CD14-positive monocyte (primary cell): ENCODE results near the gene LAMC3. TPM values are rescaled to one million over a fixed set of nuclear protein-coding genes. Genes with fewer than 3 reads are reported as not detected.

ENCODE experiments used
- DNase-seq, 3 donors: peaks; one replicate each; pipeline ENCODE4 v3.0.0-alpha.2; 2011 to 2022
- H2AFZ ChIP-seq: 2 replicates; pipeline ENCODE4 v1.6.0; 2012; ENCODE audit warnings: mild to moderate bottlenecking, low read depth, low read length, inconsistent platforms; ENCODE audit not compliant: insufficient read depth, poor library complexity, severe bottlenecking
- H3K27ac ChIP-seq, 2 donors: 1 replicate in 1 of 2; 2 replicates in 1 of 2; pipeline ENCODE4 v1.5.1; 2012 to 2013; ENCODE audit warnings: low read length in 2 of 2, control low read depth in 1 of 2, inconsistent platforms in 1 of 2, low read depth in 1 of 2, mild to moderate bottlenecking in 1 of 2
- H3K27me3 ChIP-seq, 2 donors: one replicate each; pipeline versions ENCODE4 v1.6.0 to v1.6.1; 2011 to 2013; ENCODE audit warnings: low read length in 2 of 2; ENCODE audit not compliant: control insufficient read depth in 2 of 2, insufficient read depth in 2 of 2
- H3K36me3 ChIP-seq, 2 donors: replicated peaks in 1 of 2; 1 replicate in 1 of 2; 2 replicates in 1 of 2; pipeline versions ENCODE4 v1.5.1 to v1.6.1; 2012 to 2013; ENCODE audit warnings: low read length in 2 of 2, control low read depth in 1 of 2, inconsistent platforms in 1 of 2, mild to moderate bottlenecking in 1 of 2; ENCODE audit not compliant: insufficient read depth in 2 of 2, control insufficient read depth in 1 of 2
- H3K4me1 ChIP-seq, 2 donors: 1 replicate in 1 of 2; 2 replicates in 1 of 2; pipeline versions ENCODE4 v1.5.1 to v1.6.1; 2012 to 2013; ENCODE audit warnings: low read length in 2 of 2, control low read depth in 1 of 2, inconsistent platforms in 1 of 2, mild to moderate bottlenecking in 1 of 2, moderate library complexity in 1 of 2; ENCODE audit not compliant: insufficient read depth in 2 of 2, control insufficient read depth in 1 of 2
- H3K4me2 ChIP-seq: replicated peaks from 2 replicates; pipeline ENCODE3; 2012; ENCODE audit warnings: low read length, moderate library complexity, mild to moderate bottlenecking; ENCODE audit not compliant: poor library complexity, severe bottlenecking; ENCODE audit errors: extremely low read depth
- H3K4me3 ChIP-seq, 3 experiments: fragments of 200-600 bp in 1 of 3; sonication (generic) in 1 of 3; replicated peaks in 1 of 3; 1 replicate in 2 of 3; 2 replicates in 1 of 3; pipeline ENCODE4 v1.5.1; 2011 to 2013; ENCODE audit warnings: low read length in 3 of 3, mild to moderate bottlenecking in 3 of 3, control low read depth in 2 of 3, low read depth in 2 of 3, inconsistent platforms in 1 of 3, moderate library complexity in 1 of 3
- H3K79me2 ChIP-seq: 2 replicates; pipeline ENCODE4 v1.6.0; 2012; ENCODE audit warnings: mild to moderate bottlenecking, control low read depth, inconsistent platforms, low read length, moderate library complexity; ENCODE audit not compliant: insufficient read depth
- H3K9ac ChIP-seq: 2 replicates; pipeline ENCODE4 v1.6.0; 2017; ENCODE audit warnings: low read length, mild to moderate bottlenecking; ENCODE audit not compliant: insufficient read depth, poor library complexity, severe bottlenecking
- H3K9me3 ChIP-seq, 2 donors: replicated peaks in 1 of 2; 1 replicate in 1 of 2; 2 replicates in 1 of 2; pipeline versions ENCODE4 v1.5.1 to v1.6.1; 2012 to 2013; ENCODE audit warnings: low read length in 2 of 2, control low read depth in 1 of 2; ENCODE audit not compliant: control insufficient read depth in 1 of 2, insufficient read depth in 1 of 2
- H4K20me1 ChIP-seq: 2 replicates; pipeline ENCODE4 v1.6.0; 2012; ENCODE audit warnings: mild to moderate bottlenecking, low read length, control low read depth, moderate library complexity; ENCODE audit not compliant: insufficient read depth
- H3K27ac Mint-ChIP-seq, 7 donors: one replicate each; pipeline ENCODE4 v1.8.0; 2020; ENCODE audit warnings: mild to moderate bottlenecking in 7 of 7, mixed read lengths in 7 of 7, moderate library complexity in 6 of 7, inconsistent platforms in 2 of 7
- H3K27me3 Mint-ChIP-seq, 3 donors: one replicate each; pipeline ENCODE4 v1.8.0; 2021 to 2022; ENCODE audit warnings: low read depth in 3 of 3, mild to moderate bottlenecking in 3 of 3, mixed read lengths in 3 of 3, moderate library complexity in 3 of 3, inconsistent platforms in 1 of 3
- H3K36me3 Mint-ChIP-seq, 2 donors: one replicate each; pipeline ENCODE4 v1.8.0; 2020; ENCODE audit warnings: mixed read lengths in 2 of 2, inconsistent platforms in 1 of 2, mild to moderate bottlenecking in 1 of 2
- H3K4me1 Mint-ChIP-seq: one replicate; pipeline ENCODE4 v1.8.0; 2020; ENCODE audit warnings: mild to moderate bottlenecking, mixed read lengths
- H3K4me3 Mint-ChIP-seq, 2 donors: one replicate each; pipeline ENCODE4 v1.8.0; 2020; ENCODE audit warnings: mild to moderate bottlenecking in 2 of 2, mixed read lengths in 2 of 2, moderate library complexity in 1 of 2
- H3K9me3 Mint-ChIP-seq, 7 donors: one replicate each; pipeline ENCODE4 v1.8.0; 2020 to 2022; ENCODE audit warnings: mixed read lengths in 7 of 7, mild to moderate bottlenecking in 6 of 7, moderate library complexity in 6 of 7, inconsistent platforms in 2 of 7
- WGBS: methylation state at CpG from one replicate; pipeline ENCODE4 v1.1.5; 2013; ENCODE audit warnings: missing lambda C conversion rate; ENCODE audit not compliant: insufficient coverage; 5-methylcytosine and 5-hydroxymethylcytosine counted together
- intact Hi-C, 2 donors: fragments of 100-400 bp; cut with micrococcal nuclease; formaldehyde crosslinking; loops; one replicate each; pipeline versions ENCODE4 v1.15.0 to v1.15.1; 2023
- polyA plus RNA-seq, 3 donors: library from polyadenylated mRNA; depleted of rRNA in 1 of 3; unstranded in 2 of 3; stranded (reverse) in 1 of 3; fragments of 300-500 nt in 2 of 3; fragments of >200 nt in 1 of 3; fragmentation: Illumina TruSeq in 2 of 3; gene quantifications; 1 replicate in 2 of 3; 2 replicates in 1 of 3; pipeline ENCODE4 v1.2.3, GENCODE V29; 2012 to 2021
- TF ChIP-seq, protein P1 (sequence below): fragments of 200-600 bp; IDR thresholded peaks from one replicate; pipeline ENCODE4 v1.8.0; 2022; ENCODE audit warnings: antibody characterized with exemption, mild to moderate bottlenecking

LAMC3 gene
- polyA plus RNA-seq, 3 donors: 0.19 TPM; not detected in 2

DNA sequence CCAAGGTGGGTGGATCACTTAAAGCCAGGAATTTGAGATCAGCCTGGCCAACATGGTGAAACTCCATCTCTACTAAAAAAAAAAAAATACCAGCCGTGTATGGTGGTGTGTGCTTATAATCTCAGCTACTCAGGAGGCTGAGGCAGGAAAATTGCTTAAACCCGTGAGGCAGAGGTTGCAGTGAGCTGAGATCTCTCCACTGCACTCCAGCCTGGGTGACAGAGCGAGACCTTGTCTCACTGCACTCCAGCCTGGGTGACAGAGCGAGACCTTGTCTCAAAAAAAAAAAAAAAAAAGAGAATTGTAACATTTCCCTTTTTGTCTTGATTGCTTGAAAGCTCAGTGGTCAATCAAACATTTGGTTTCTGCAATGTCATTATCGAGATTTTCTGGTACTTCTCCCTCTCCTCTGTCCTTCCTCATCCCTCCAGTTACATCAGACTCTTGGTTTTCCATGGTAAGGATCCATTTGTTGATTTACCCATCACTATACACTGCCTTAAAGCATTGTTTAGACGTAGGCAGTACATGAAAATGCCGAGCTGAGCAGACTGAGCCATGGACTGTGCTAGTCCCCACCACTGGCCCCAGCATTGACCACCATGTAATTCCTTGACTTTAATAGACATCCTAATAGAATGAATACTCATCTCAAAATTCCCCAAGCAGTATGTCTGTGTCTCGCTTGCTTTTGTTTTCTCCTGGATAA is 75.8 kb downstream of the LAMC3 start:
- Histone ChIP-seq H3K4me3 (no peak overlapping the region), H3K9me3 (no peaks in the 10 kb centered on the region), H4K20me1 (no peaks in the 10 kb centered on the region), H3K4me2 (no peak overlapping the region), H2AFZ (no peak overlapping the region), H3K27ac (no peak overlapping the region), H3K4me1 (no peaks in the 10 kb centered on the region), H3K9ac (no peak overlapping the region), H3K27me3 (no peaks in the 10 kb centered on the region), H3K36me3 (no peaks in the 10 kb centered on the region), H3K79me2 (no peaks in the 10 kb centered on the region)
- DNase-seq: no peak
- H3K9me3 Mint-ChIP-seq: no peaks in the 10 kb centered on the region
- H3K27ac Mint-ChIP-seq: no peak overlapping the region
- intact Hi-C loops: no loop called here
- 82% methylated on average over 2 of the region's 8 CpGs for WGBS
- H3K36me3 Mint-ChIP-seq: no peaks in the 10 kb centered on the region
- no peak overlapping the region for H3K4me3 Mint-ChIP-seq
- H3K4me1 Mint-ChIP-seq: peaks cover 4% of the 10 kb centered on the region
- peaks cover 0 to 3% (median 0%) of the 10 kb centered on the region in 3 donors for H3K27me3 Mint-ChIP-seq
- TF ChIP-seq, protein P1, sequence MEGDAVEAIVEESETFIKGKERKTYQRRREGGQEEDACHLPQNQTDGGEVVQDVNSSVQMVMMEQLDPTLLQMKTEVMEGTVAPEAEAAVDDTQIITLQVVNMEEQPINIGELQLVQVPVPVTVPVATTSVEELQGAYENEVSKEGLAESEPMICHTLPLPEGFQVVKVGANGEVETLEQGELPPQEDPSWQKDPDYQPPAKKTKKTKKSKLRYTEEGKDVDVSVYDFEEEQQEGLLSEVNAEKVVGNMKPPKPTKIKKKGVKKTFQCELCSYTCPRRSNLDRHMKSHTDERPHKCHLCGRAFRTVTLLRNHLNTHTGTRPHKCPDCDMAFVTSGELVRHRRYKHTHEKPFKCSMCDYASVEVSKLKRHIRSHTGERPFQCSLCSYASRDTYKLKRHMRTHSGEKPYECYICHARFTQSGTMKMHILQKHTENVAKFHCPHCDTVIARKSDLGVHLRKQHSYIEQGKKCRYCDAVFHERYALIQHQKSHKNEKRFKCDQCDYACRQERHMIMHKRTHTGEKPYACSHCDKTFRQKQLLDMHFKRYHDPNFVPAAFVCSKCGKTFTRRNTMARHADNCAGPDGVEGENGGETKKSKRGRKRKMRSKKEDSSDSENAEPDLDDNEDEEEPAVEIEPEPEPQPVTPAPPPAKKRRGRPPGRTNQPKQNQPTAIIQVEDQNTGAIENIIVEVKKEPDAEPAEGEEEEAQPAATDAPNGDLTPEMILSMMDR: no peak

DNA sequence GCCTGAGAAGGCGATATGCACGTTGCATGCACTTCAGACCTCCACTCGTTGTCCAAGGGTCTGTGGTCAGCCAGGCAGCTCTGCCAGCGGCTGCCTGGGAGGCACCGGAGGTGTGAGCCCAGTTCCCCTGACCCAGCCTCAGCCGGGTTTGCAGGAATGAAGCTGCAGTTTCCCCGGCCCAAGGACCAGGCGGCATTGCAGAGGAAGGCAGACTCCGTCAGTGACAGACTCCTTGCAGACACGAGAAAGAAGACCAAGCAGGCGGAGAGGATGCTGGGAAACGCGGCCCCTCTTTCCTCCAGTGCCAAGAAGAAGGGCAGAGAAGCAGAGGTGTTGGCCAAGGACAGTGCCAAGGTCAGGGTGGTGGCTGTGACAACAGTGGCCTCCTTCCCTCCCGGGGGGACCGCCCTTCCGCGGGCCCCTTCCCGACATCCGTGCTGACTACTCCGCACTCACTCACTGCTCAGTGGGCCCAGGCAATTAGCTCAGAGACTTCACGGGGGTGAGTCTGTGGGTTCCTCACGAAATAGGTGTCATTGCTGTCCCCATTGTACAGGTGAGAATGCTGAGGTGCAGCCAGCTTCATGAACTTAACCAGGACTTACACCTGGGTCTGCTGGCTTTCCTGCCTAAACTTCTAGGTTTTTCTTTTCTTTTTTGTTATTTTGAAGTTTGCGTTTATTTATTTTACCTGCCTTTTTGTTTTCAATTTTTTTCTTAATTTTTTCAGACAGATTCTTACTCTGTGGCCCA is 76.6 kb downstream of the LAMC3 start:
- H3K9ac ChIP-seq: no peak overlapping the region

More for the DNA sequence above, 76.6 kb downstream of the LAMC3 start:
- Mint-ChIP-seq H3K4me1 (peaks cover 4% of the 10 kb centered on the region), H3K27me3 (peaks cover 0 to 4% (median 0%) of the 10 kb centered on the region in 3 donors), H3K36me3 (no peaks in the 10 kb centered on the region), H3K9me3 (no peaks in the 10 kb centered on the region), H3K27ac (peak overlapping the region in 1 of 7 donors; percentile 16), H3K4me3 (no peak overlapping the region)
- H3K79me2 ChIP-seq: no peaks in the 10 kb centered on the region
- no peaks in the 10 kb centered on the region for H3K4me1 ChIP-seq
- no peak overlapping the region for H3K4me2 ChIP-seq
- H3K36me3 ChIP-seq: no peaks in the 10 kb centered on the region
- H3K27ac ChIP-seq: no peak overlapping the region
- H3K9me3 ChIP-seq: no peaks in the 10 kb centered on the region
- 93% methylated on average over 21 of the region's 23 CpGs for WGBS
- H4K20me1 ChIP-seq: no peaks in the 10 kb centered on the region
- H3K27me3 ChIP-seq: no peaks in the 10 kb centered on the region
- H3K4me3 ChIP-seq: no peak overlapping the region
- intact Hi-C loops: no loop called here
- no peak for DNase-seq
- no peak overlapping the region for H2AFZ ChIP-seq
- TF ChIP-seq, protein P1: no peak
